ENCODE results near the gene SULT1B1. TPM values are rescaled to one million over a fixed set of nuclear protein-coding genes. Genes with fewer than 3 reads are reported as not detected.

SULT1B1 gene
- total and polyA plus RNA-seq, 10 of the 15 experiments (the other 5 are each of a cell fraction or from before 2014, with no cell fraction given) = 0.01 to 0.05 (median 0.01) TPM; not detected in 7

DNA sequence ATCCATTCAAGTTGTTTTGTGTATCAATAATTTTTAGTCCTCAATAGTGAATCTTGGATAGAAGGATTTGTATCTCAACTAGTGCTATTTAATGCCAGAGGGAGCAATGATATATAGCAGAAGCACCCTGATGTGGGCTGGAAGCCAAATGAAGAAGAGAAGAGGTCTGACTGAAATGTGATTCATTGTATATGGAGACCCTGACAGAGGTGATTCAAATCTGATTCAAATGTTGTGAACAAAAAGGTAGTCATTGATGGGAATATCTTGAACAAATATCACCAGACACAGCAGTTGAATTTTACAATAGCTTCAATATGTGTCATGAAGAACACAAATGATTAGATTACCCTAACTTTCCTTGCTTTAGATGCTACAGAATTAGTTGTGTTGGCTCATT, 27.5 kb upstream of the SULT1B1 start:
- TF ChIP-seq POLR2A (IDR thresholded peaks at IDR 0.05; ENCODE audit: low read depth, low read length) (no peak), ETV6 (conservative IDR thresholded peaks at IDR 0.05 in 1 of 2, IDR thresholded peaks at IDR 0.05 in 1 of 2; ENCODE audit: borderline replicate concordance in 1 of 2, low read depth in 1 of 2) (no peak), SREBF1 (IDR thresholded peaks at IDR 0.05; ENCODE audit: low read length) (no peak), YY1 (IDR thresholded peaks at IDR 0.05; ENCODE audit: low read depth, low read length) (no peak), BRCA1 (IDR thresholded peaks at IDR 0.05; ENCODE audit: low read depth, low read length) (no peak)
- TF ChIP-seq, protein P1, sequence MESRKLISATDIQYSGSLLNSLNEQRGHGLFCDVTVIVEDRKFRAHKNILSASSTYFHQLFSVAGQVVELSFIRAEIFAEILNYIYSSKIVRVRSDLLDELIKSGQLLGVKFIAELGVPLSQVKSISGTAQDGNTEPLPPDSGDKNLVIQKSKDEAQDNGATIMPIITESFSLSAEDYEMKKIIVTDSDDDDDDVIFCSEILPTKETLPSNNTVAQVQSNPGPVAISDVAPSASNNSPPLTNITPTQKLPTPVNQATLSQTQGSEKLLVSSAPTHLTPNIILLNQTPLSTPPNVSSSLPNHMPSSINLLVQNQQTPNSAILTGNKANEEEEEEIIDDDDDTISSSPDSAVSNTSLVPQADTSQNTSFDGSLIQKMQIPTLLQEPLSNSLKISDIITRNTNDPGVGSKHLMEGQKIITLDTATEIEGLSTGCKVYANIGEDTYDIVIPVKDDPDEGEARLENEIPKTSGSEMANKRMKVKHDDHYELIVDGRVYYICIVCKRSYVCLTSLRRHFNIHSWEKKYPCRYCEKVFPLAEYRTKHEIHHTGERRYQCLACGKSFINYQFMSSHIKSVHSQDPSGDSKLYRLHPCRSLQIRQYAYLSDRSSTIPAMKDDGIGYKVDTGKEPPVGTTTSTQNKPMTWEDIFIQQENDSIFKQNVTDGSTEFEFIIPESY (IDR thresholded peaks at IDR 0.05) = no peak

DNA sequence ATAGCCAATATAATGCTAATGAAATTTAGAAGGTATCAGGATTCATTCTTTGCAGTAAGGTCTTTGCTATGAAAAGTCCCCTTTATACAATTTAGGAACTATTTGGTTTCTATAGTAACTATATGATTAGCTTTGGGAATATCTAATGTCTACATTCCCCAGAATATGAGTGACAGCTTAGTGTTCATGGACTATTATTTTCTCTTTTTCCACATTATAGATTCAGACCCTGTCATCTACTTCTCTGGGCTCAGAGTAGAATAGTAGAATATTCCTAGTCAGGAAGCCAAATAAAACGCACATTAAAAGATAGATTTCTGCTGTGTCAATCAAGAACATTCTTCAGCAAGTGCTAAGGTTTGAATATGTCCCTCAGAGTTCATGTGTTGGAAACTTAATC, 26.1 kb upstream of the SULT1B1 start:
- in situ Hi-C loops (cut with MboI) = no loop called here
- POLR2A ChIA-PET = no interaction called here
- Histone ChIP-seq H3K9ac (ENCODE audit: control insufficient read depth, insufficient read depth, low read length) (no peak overlapping the region), H3K9me3 (replicated peaks; ENCODE audit: control insufficient read depth, insufficient read depth, low read length) (no peaks in the 10 kb centered on the region), H3K4me1 (ENCODE audit: control insufficient read depth, insufficient read depth, low read length) (no peaks in the 10 kb centered on the region), H3K27ac (ENCODE audit: control insufficient read depth, insufficient read depth) (no peak overlapping the region), H3K4me2 (ENCODE audit: control insufficient read depth, insufficient read depth) (no peak overlapping the region), H3K36me3 (ENCODE audit: control insufficient read depth in 2 of 2, insufficient read depth in 2 of 2, low read length in 1 of 2) (no peaks in the 10 kb centered on the region), H3K27me3 (replicated peaks in 1 of 2; ENCODE audit: control insufficient read depth in 2 of 2, insufficient read depth in 2 of 2, low read length in 1 of 2) (peaks cover 0 to 1% of the 10 kb centered on the region in 2 experiments; a peak in 1 of 4 replicates), H4K20me1 (ENCODE audit: control insufficient read depth, insufficient read depth) (no peaks in the 10 kb centered on the region), H3K4me3 (no peak overlapping the region), H2AFZ (ENCODE audit: control insufficient read depth, low read depth, low read length) (no peak overlapping the region), H3K79me2 (ENCODE audit: control insufficient read depth, insufficient read depth, low read length) (no peaks in the 10 kb centered on the region)
- no peak for FAIRE-seq
- no TSS peak for BruUV-seq (replicated peaks)
- RAD21 ChIA-PET (ENCODE audit: unreplicated experiment) = no interaction called here
- no peak for ATAC-seq
- CTCF ChIA-PET = interaction anchor here (1.1 to 1.4 kb wide), 2 partner anchors 33 to 94 kb away, joined by 3 to 7 read pairs; no protein-coding TSS in a partner anchor
- DNase-seq (ENCODE audit: low read depth, low spot score) = no peak
- intact Hi-C loops (cut with micrococcal nuclease; ENCODE audit: unreplicated experiment) = no loop called here
- SMC1A ChIA-PET (ENCODE audit: uncharacterized antibody, unreplicated experiment) = no interaction called here
- WGBS (ENCODE audit: insufficient coverage, insufficient replicate concordance, low lambda C conversion rate, missing lambda C conversion rate) = 0% methylated on average over 1 of the region's 1 CpG
- TF ChIP-seq CREM (IDR thresholded peaks at IDR 0.05; ENCODE audit: low read depth) = no peak
- no peak for TF ChIP-seq NR2C2 (IDR thresholded peaks at IDR 0.05; ENCODE audit: borderline replicate concordance, control insufficient read depth, insufficient read length, low read depth)
- TF ChIP-seq PKNOX1 (IDR thresholded peaks at IDR 0.05) = no peak
- no peak for TF ChIP-seq CHD4 (IDR thresholded peaks at IDR 0.05)
- TF ChIP-seq MTA2 (IDR thresholded peaks at IDR 0.05; ENCODE audit: low read depth) = no peak
- TF ChIP-seq, protein P2, sequence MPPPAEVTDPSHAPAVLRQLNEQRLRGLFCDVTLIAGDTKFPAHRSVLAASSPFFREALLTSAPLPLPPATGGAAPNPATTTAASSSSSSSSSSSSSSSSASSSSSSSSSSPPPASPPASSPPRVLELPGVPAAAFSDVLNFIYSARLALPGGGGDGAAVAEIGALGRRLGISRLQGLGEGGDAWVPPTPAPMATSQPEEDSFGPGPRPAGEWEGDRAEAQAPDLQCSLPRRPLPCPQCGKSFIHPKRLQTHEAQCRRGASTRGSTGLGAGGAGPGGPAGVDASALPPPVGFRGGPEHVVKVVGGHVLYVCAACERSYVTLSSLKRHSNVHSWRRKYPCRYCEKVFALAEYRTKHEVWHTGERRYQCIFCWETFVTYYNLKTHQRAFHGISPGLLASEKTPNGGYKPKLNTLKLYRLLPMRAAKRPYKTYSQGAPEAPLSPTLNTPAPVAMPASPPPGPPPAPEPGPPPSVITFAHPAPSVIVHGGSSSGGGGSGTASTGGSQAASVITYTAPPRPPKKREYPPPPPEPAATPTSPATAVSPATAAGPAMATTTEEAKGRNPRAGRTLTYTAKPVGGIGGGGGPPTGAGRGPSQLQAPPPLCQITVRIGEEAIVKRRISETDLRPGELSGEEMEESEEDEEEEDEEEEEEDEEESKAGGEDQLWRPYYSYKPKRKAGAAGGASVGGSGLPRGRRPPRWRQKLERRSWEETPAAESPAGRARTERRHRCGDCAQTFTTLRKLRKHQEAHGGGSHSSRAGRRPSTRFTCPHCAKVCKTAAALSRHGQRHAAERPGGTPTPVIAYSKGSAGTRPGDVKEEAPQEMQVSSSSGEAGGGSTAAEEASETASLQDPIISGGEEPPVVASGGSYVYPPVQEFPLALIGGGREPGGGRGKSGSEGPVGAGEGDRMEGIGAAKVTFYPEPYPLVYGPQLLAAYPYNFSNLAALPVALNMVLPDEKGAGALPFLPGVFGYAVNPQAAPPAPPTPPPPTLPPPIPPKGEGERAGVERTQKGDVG (CRISPR knock-in tag; IDR thresholded peaks at IDR 0.05) = no peak

More for the DNA sequence above, 27.5 kb upstream of the SULT1B1 start:
- POLR2A ChIA-PET = no interaction called here
- RAD21 ChIA-PET (ENCODE audit: unreplicated experiment) = no interaction called here
- Histone ChIP-seq H4K20me1 (ENCODE audit: control insufficient read depth, insufficient read depth) (no peaks in the 10 kb centered on the region), H3K4me2 (ENCODE audit: control insufficient read depth, insufficient read depth) (no peak overlapping the region), H3K4me3 (no peak overlapping the region), H2AFZ (ENCODE audit: control insufficient read depth, low read depth, low read length) (no peak overlapping the region), H3K27ac (ENCODE audit: control insufficient read depth, insufficient read depth) (no peak overlapping the region), H3K9me3 (replicated peaks; ENCODE audit: control insufficient read depth, insufficient read depth, low read length) (no peaks in the 10 kb centered on the region), H3K27me3 (replicated peaks in 1 of 2; ENCODE audit: control insufficient read depth in 2 of 2, insufficient read depth in 2 of 2, low read length in 1 of 2) (peaks cover 0 to under 1% of the 10 kb centered on the region in 2 experiments; a peak in 1 of 4 replicates), H3K79me2 (ENCODE audit: control insufficient read depth, insufficient read depth, low read length) (no peaks in the 10 kb centered on the region), H3K9ac (ENCODE audit: control insufficient read depth, insufficient read depth, low read length) (no peak overlapping the region), H3K36me3 (ENCODE audit: control insufficient read depth in 2 of 2, insufficient read depth in 2 of 2, low read length in 1 of 2) (no peaks in the 10 kb centered on the region), H3K4me1 (ENCODE audit: control insufficient read depth, insufficient read depth, low read length) (no peaks in the 10 kb centered on the region)
- intact Hi-C loops (cut with micrococcal nuclease; ENCODE audit: unreplicated experiment) (no loop called here), in situ Hi-C loops (cut with MboI) (no loop called here)
- BruUV-seq (replicated peaks) = no TSS peak
- SMC1A ChIA-PET (ENCODE audit: uncharacterized antibody, unreplicated experiment) = no interaction called here
- CTCF ChIA-PET = no interaction called here
- FAIRE-seq (no peak), DNase-seq (ENCODE audit: low read depth, low spot score) (no peak), ATAC-seq (no peak)
